LNCAP (cell line): ENCODE measurements around the gene RALGAPB.

Source experiments
- CTCF ChIP-seq: fragments of 450-650 bp; IDR thresholded peaks from 2 replicates; pipeline ENCODE4 v1.5.1; 2017; ENCODE audit warnings: mild to moderate bottlenecking

The RALGAPB gene

GRCh38 chr20:38466983-38467382 is 5.7 kb upstream of the RALGAPB start:
- TF ChIP-seq CTCF, result no peak

- TF ChIP-seq CTCF, result no peak
Observed at GRCh38 chr20:38471245-38471644, 1.4 kb upstream of the RALGAPB start.

GRCh38 chr20:38471987-38472512 is 593 bp upstream of the RALGAPB start:
- TF ChIP-seq CTCF, result no peak

GRCh38 chr20:38473367-38473795 is 738 bp downstream of the RALGAPB start:
- peak; percentile 50 for TF ChIP-seq CTCF

- TF ChIP-seq CTCF, result no peak
Observed at GRCh38 chr20:38477747-38478146, 5.1 kb downstream of the RALGAPB start.

- no peak for TF ChIP-seq CTCF
Observed at GRCh38 chr20:38479596-38479995, 7.0 kb downstream of the RALGAPB start.

GRCh38 chr20:38485041-38485440 is 12.4 kb downstream of the RALGAPB start:
- no peak for TF ChIP-seq CTCF

- TF ChIP-seq CTCF, result no peak
Observed at GRCh38 chr20:38489181-38489580, 16.5 kb downstream of the RALGAPB start.
